Neural progenitor cell (in vitro differentiated cells): ENCODE measurements around the gene ATL3. TPM values are rescaled to one million over a fixed set of nuclear protein-coding genes. Genes with fewer than 3 reads are reported as not detected.

ENCODE experiments used
- DNase-seq: peaks from one replicate; pipeline ENCODE4 v3.0.0-alpha.2; 2016; ENCODE audit warnings: low spot score
- H2AFZ ChIP-seq: fragments of 200-600 bp; sonication (generic); replicated peaks from 2 replicates; pipeline ENCODE4 v1.6.1; 2016; ENCODE audit warnings: antibody characterized with exemption
- H3F3A ChIP-seq: fragments of 200-600 bp; sonication (generic); 2 replicates; pipeline ENCODE4 v1.6.1; 2016; ENCODE audit warnings: antibody characterized with exemption, low read depth
- H3K27ac ChIP-seq: fragments of 200-600 bp; sonication (generic); 2 replicates; pipeline ENCODE4 v1.5.1; 2016; ENCODE audit warnings: mild to moderate bottlenecking
- H3K27me3 ChIP-seq: fragments of 200-600 bp; sonication (generic); 2 replicates; pipeline ENCODE4 v1.6.1; 2016; ENCODE audit warnings: mild to moderate bottlenecking, moderate library complexity
- H3K36me3 ChIP-seq: fragments of 200-600 bp; sonication (generic); 2 replicates; pipeline ENCODE4 v1.5.1; 2016
- H3K4me1 ChIP-seq: fragments of 200-600 bp; sonication (generic); 2 replicates; pipeline ENCODE4 v1.6.1; 2016; ENCODE audit warnings: mixed run types
- H3K4me2 ChIP-seq: fragments of 200-600 bp; sonication (generic); 2 replicates; pipeline ENCODE4 v1.6.1; 2016
- H3K4me3 ChIP-seq: fragments of 200-600 bp; sonication (generic); 2 replicates; pipeline ENCODE4 v1.5.1; 2016
- H3K79me2 ChIP-seq: fragments of 200-600 bp; sonication (generic); 2 replicates; pipeline ENCODE4 v1.6.1; 2016; ENCODE audit warnings: low read depth
- H3K9ac ChIP-seq: fragments of 200-600 bp; sonication (generic); 2 replicates; pipeline ENCODE4 v1.6.1; 2016
- H3K9me3 ChIP-seq: fragments of 200-600 bp; sonication (generic); 2 replicates; pipeline ENCODE4 v1.5.1; 2016; ENCODE audit warnings: low read depth
- H4K20me1 ChIP-seq: fragments of 200-600 bp; sonication (generic); 2 replicates; pipeline ENCODE4 v1.6.1; 2016; ENCODE audit warnings: low read depth
- H3K27ac Mint-ChIP-seq: 3 replicates; pipeline ENCODE4 v1.8.0; 2021; ENCODE audit warnings: mixed read lengths
- H3K27me3 Mint-ChIP-seq: 2 replicates; pipeline ENCODE4 v1.8.0; 2022; ENCODE audit warnings: low read depth, mild to moderate bottlenecking, inconsistent platforms, moderate library complexity, mixed read lengths; ENCODE audit not compliant: insufficient read depth
- H3K36me3 Mint-ChIP-seq: 3 replicates; pipeline ENCODE4 v1.8.0; 2021; ENCODE audit warnings: mixed read lengths
- H3K4me1 Mint-ChIP-seq: 3 replicates; pipeline ENCODE4 v1.8.0; 2021; ENCODE audit warnings: mixed read lengths
- H3K4me3 Mint-ChIP-seq: 3 replicates; pipeline ENCODE4 v1.8.0; 2021; ENCODE audit warnings: mild to moderate bottlenecking, moderate library complexity, mixed read lengths
- H3K9me3 Mint-ChIP-seq: 3 replicates; pipeline ENCODE4 v1.8.0; 2020; ENCODE audit warnings: mixed read lengths
- CTCF ChIP-seq: fragments of 200-600 bp; sonication (generic); IDR thresholded peaks from 2 replicates; pipeline ENCODE4 v1.5.1; 2017; ENCODE audit warnings: antibody characterized with exemption, mild to moderate bottlenecking
- EZH2 ChIP-seq: fragments of 200-600 bp; sonication (generic); IDR thresholded peaks from 2 replicates; pipeline ENCODE4 v1.6.1; 2017; ENCODE audit warnings: antibody characterized with exemption, mild to moderate bottlenecking, moderate library complexity
- EZH2phosphoT487 ChIP-seq: fragments of 200-600 bp; sonication (generic); IDR thresholded peaks from 2 replicates; pipeline ENCODE4 v1.6.1; 2017; ENCODE audit warnings: antibody characterized with exemption
- total RNA-seq: library from RNA; depleted of rRNA; stranded (reverse); fragments of >200 nt; gene quantifications from 2 replicates; pipeline ENCODE4 v1.2.3, GENCODE V29; 2015; ENCODE audit warnings: low replicate concordance

Gene ATL3
- total RNA-seq, 1 donor from 2014 or later: 19.5 TPM

GRCh38 chr11:63609971-63610580 lies 61.1 kb downstream of the ATL3 start:
- peaks cover 29% of the 10 kb centered on the region for H3K27me3 Mint-ChIP-seq
- Histone ChIP-seq H3K4me1 (peaks cover 12% of the 10 kb centered on the region), H3K79me2 (no peaks in the 10 kb centered on the region), H3K27ac (no peak overlapping the region), H3K36me3 (no peaks in the 10 kb centered on the region), H3K4me3 (no peak overlapping the region), H3F3A (peaks cover 32% of the 10 kb centered on the region), H3K9me3 (no peaks in the 10 kb centered on the region), H3K4me2 (peak overlapping the region; percentile 46), H4K20me1 (no peaks in the 10 kb centered on the region), H3K9ac (no peak overlapping the region), H2AFZ (no peak overlapping the region), H3K27me3 (peaks cover 38% of the 10 kb centered on the region)
- no peak overlapping the region for H3K27ac Mint-ChIP-seq
- no peak overlapping the region for H3K4me3 Mint-ChIP-seq
- H3K36me3 Mint-ChIP-seq: no peaks in the 10 kb centered on the region
- TF ChIP-seq EZH2phosphoT487 (no peak), EZH2 (no peak), CTCF (no peak)
- DNase-seq: no peak
- no peaks in the 10 kb centered on the region for H3K9me3 Mint-ChIP-seq
- H3K4me1 Mint-ChIP-seq: peaks cover 23% of the 10 kb centered on the region

GRCh38 chr11:63609536-63609935 lies 61.6 kb downstream of the ATL3 start:
- no peaks in the 10 kb centered on the region for H4K20me1 ChIP-seq
- Mint-ChIP-seq H3K27me3 (peaks cover 27% of the 10 kb centered on the region), H3K4me1 (peaks cover 26% of the 10 kb centered on the region), H3K9me3 (no peaks in the 10 kb centered on the region), H3K36me3 (no peaks in the 10 kb centered on the region), H3K27ac (no peak overlapping the region), H3K4me3 (no peak overlapping the region)
- no peaks in the 10 kb centered on the region for H3K36me3 ChIP-seq
- H2AFZ ChIP-seq: no peak overlapping the region
- DNase-seq: no peak
- no peaks in the 10 kb centered on the region for H3K79me2 ChIP-seq
- H3K9ac ChIP-seq: no peak overlapping the region
- peaks cover 35% of the 10 kb centered on the region for H3K27me3 ChIP-seq
- H3K27ac ChIP-seq: no peak overlapping the region
- no peak for TF ChIP-seq EZH2phosphoT487
- TF ChIP-seq EZH2: no peak
- no peak for TF ChIP-seq CTCF
- H3K9me3 ChIP-seq: no peaks in the 10 kb centered on the region
- H3K4me2 ChIP-seq: no peak overlapping the region
- no peak overlapping the region for H3K4me3 ChIP-seq
- peaks cover 12% of the 10 kb centered on the region for H3K4me1 ChIP-seq
- peaks cover 30% of the 10 kb centered on the region for H3F3A ChIP-seq

- Mint-ChIP-seq H3K4me3 (no peak overlapping the region), H3K36me3 (no peaks in the 10 kb centered on the region), H3K27me3 (peaks cover 25% of the 10 kb centered on the region), H3K4me1 (peaks cover 29% of the 10 kb centered on the region), H3K27ac (no peak overlapping the region), H3K9me3 (no peaks in the 10 kb centered on the region)
- Histone ChIP-seq H3K4me1 (peaks cover 17% of the 10 kb centered on the region), H3K4me3 (no peak overlapping the region), H3K27ac (no peak overlapping the region), H3F3A (peaks cover 22% of the 10 kb centered on the region), H3K4me2 (no peak overlapping the region), H3K36me3 (no peaks in the 10 kb centered on the region), H3K27me3 (peaks cover 26% of the 10 kb centered on the region), H3K9me3 (no peaks in the 10 kb centered on the region), H4K20me1 (no peaks in the 10 kb centered on the region), H3K9ac (no peak overlapping the region), H2AFZ (no peak overlapping the region), H3K79me2 (no peaks in the 10 kb centered on the region)
- no peak for DNase-seq
- TF ChIP-seq EZH2 (no peak), EZH2phosphoT487 (no peak), CTCF (no peak)
Measured at GRCh38 chr11:63608353-63609345, 62.5 kb downstream of the ATL3 start.
